Endothelial cell of umbilical vein (primary cell): ENCODE measurements around the gene ASB5. TPM values are rescaled to one million over a fixed set of nuclear protein-coding genes. Genes with fewer than 3 reads are reported as not detected.
A peak's percentile ranks its signal among the peaks of the same experiment; 100 is the strongest.

Experiments used
- BruUV-seq: library from RNA; stranded (reverse); fragments of 400-500 nt; replicated peaks from 2 replicates; lab custom pipeline; 2021; lab: Mats Ljungman, UMichigan
- CTCF ChIA-PET: fragments of 300-600, 350-600 bp; sonication (Branson Sonifier 250); formaldehyde crosslinking; loops from one replicate; lab custom pipeline; 2021; ENCODE audit warnings: antibody characterized with exemption, inconsistent platforms; lab: Charles Lee
- POLR2A ChIA-PET: fragments of 300-600, 350-600 bp; sonication (Branson Sonifier 250); formaldehyde crosslinking; loops from one replicate; lab custom pipeline; 2021; ENCODE audit warnings: antibody characterized with exemption, inconsistent platforms; lab: Charles Lee
- DNase-seq: peaks from one replicate; pipeline ENCODE4 v3.0.0-alpha.2; 2011; ENCODE audit warnings: low read depth, low spot score
- FAIRE-seq: peaks from 2 replicates; lab custom pipeline; 2011; peaks lifted over from hg19 to GRCh38; lab: Jason Lieb, UNC
- H2AFZ ChIP-seq: 2 replicates; pipeline ENCODE4 v1.6.0; 2012; ENCODE audit warnings: low read depth, low read length, control low read depth, inconsistent platforms
- H3K27ac ChIP-seq: 2 replicates; pipeline ENCODE4 v1.5.1; 2011; ENCODE audit warnings: low read depth, mild to moderate bottlenecking, control low read depth, low read length, moderate library complexity; ENCODE audit not compliant: insufficient read depth
- H3K27me3 ChIP-seq, 2 experiments: 2 replicates each; pipeline versions ENCODE4 v1.6.0 to v1.6.1; 2011; ENCODE audit warnings: low read length in 2 of 2, mixed read lengths in 1 of 2; ENCODE audit not compliant: control insufficient read depth in 2 of 2, insufficient read depth in 2 of 2
- H3K36me3 ChIP-seq, 2 experiments: 2 replicates in 1 of 2; 3 replicates in 1 of 2; pipeline ENCODE4 v1.5.1; 2011; ENCODE audit warnings: low read length in 2 of 2, mild to moderate bottlenecking in 1 of 2, moderate library complexity in 1 of 2; ENCODE audit not compliant: control insufficient read depth in 2 of 2, insufficient read depth in 2 of 2; ENCODE audit errors: extremely low read depth in 1 of 2
- H3K4me1 ChIP-seq: 3 replicates; pipeline ENCODE4 v1.5.1; 2011; ENCODE audit warnings: mild to moderate bottlenecking, low read length; ENCODE audit not compliant: control insufficient read depth, insufficient read depth; ENCODE audit errors: extremely low read depth
- H3K4me2 ChIP-seq: 2 replicates; pipeline ENCODE4 v1.6.1; 2011; ENCODE audit warnings: low read length, control low read depth, mixed read lengths; ENCODE audit not compliant: insufficient read depth
- H3K4me3 ChIP-seq, 3 experiments: fragments of 200-600 bp in 1 of 3; sonication (generic), shearing (Covaris generic) in 1 of 3; replicated peaks in 1 of 3; 2 replicates each; pipeline ENCODE4 v1.5.1; 2011 to 2016; ENCODE audit warnings: control low read depth in 3 of 3, low read length in 3 of 3, mild to moderate bottlenecking in 2 of 3, inconsistent platforms in 1 of 3, low read depth in 1 of 3, moderate library complexity in 1 of 3; ENCODE audit not compliant: insufficient read depth in 1 of 3
- H3K79me2 ChIP-seq: 2 replicates; pipeline ENCODE4 v1.6.0; 2012; ENCODE audit warnings: low read length, inconsistent platforms; ENCODE audit not compliant: control insufficient read depth, insufficient read depth
- H3K9ac ChIP-seq: replicated peaks from 2 replicates; pipeline ENCODE3; 2011; ENCODE audit warnings: low read length, control low read depth; ENCODE audit not compliant: insufficient read depth; ENCODE audit errors: extremely low read depth
- H3K9me1 ChIP-seq: replicated peaks from 3 replicates; pipeline ENCODE4 v1.6.0; 2011; ENCODE audit warnings: mild to moderate bottlenecking, low read length; ENCODE audit not compliant: control insufficient read depth, insufficient read depth; ENCODE audit errors: extremely low read depth
- H3K9me3 ChIP-seq: replicated peaks from 2 replicates; pipeline ENCODE4 v1.5.1; 2012; ENCODE audit warnings: low read length, inconsistent platforms; ENCODE audit not compliant: control insufficient read depth, insufficient read depth
- H4K20me1 ChIP-seq: replicated peaks from 2 replicates; pipeline ENCODE3; 2011; ENCODE audit warnings: mild to moderate bottlenecking, low read length; ENCODE audit not compliant: control insufficient read depth, insufficient read depth; ENCODE audit errors: extremely low read depth
- CTCF ChIP-seq, 2 donors: IDR thresholded peaks; 1 replicate in 1 of 2; 2 replicates in 1 of 2; pipeline ENCODE4 v1.5.1; 2011; ENCODE audit warnings: low read length in 2 of 2, mild to moderate bottlenecking in 2 of 2, moderate library complexity in 2 of 2, control low read depth in 1 of 2, inconsistent platforms in 1 of 2, low read depth in 1 of 2; ENCODE audit not compliant: insufficient read depth in 1 of 2; ENCODE audit errors: extremely low read depth in 1 of 2
- EZH2 ChIP-seq: IDR thresholded peaks from 2 replicates; pipeline ENCODE4 v1.6.1; 2012; ENCODE audit warnings: borderline replicate concordance, low read depth, mild to moderate bottlenecking, moderate library complexity, low read length, inconsistent platforms; ENCODE audit not compliant: severe bottlenecking
- FOS ChIP-seq: IDR thresholded peaks from 2 replicates; pipeline ENCODE4 v1.6.1; 2011; ENCODE audit warnings: mild to moderate bottlenecking, low read length, moderate library complexity, borderline replicate concordance; ENCODE audit not compliant: insufficient read depth
- GATA2 ChIP-seq: IDR thresholded peaks from 2 replicates; pipeline ENCODE4 v1.7.0; 2011; ENCODE audit warnings: low read depth, mild to moderate bottlenecking, moderate library complexity, mixed read lengths, low read length; ENCODE audit not compliant: insufficient read length, insufficient read depth
- MYC ChIP-seq: IDR thresholded peaks from one replicate; pipeline ENCODE4 v1.6.1; 2011; ENCODE audit warnings: mild to moderate bottlenecking, low read depth, low read length
- POLR2A ChIP-seq: IDR thresholded peaks from 2 replicates; pipeline ENCODE4 v1.6.1; 2012; ENCODE audit warnings: low read depth, mild to moderate bottlenecking, control low read depth, low read length
- POLR2AphosphoS5 ChIP-seq: IDR thresholded peaks from 2 replicates; pipeline ENCODE4 v1.6.1; 2012; ENCODE audit warnings: low read depth, mild to moderate bottlenecking, control low read depth, low read length, moderate library complexity; ENCODE audit not compliant: insufficient read depth
- dilution Hi-C: fragments of 300-500 bp; cut with MboI; formaldehyde crosslinking; loops from one replicate; pipeline ENCODE4 v1.15.0; 2019; ENCODE audit warnings: low sequenced_read_pairs; ENCODE audit not compliant: extremely low pct_ligation_motif_present
- intact Hi-C: fragments of 100-400 bp; cut with micrococcal nuclease; formaldehyde crosslinking; loops from one replicate; pipeline ENCODE4 v1.10.0; 2022
- polyA plus RNA-seq, 4 experiments: library from polyadenylated mRNA; depleted of rRNA in 3 of 4; stranded (reverse) in 3 of 4; unstranded in 1 of 4; fragments of >200 nt; gene quantifications; 2 replicates each; pipeline versions ENCODE4 v1.2.1 to v1.2.3, GENCODE V29; 2011 to 2012; ENCODE audit warnings: missing spikeins in 1 of 4
- total RNA-seq: library from RNA; stranded (reverse); gene quantifications from 2 replicates; pipeline ENCODE4 v1.2.3, GENCODE V29; 2021

The ASB5 gene
- total and polyA plus RNA-seq, 2 donors (not counting 3 experiments of a cell fraction or from before 2014, with no cell fraction given), result not detected

GRCh38 chr4:176198316-176198903 lies 70.6 kb downstream of the ASB5 start:
- no peak overlapping the region for H3K4me3 ChIP-seq
- H3K79me2 ChIP-seq, result no peaks in the 10 kb centered on the region
- H3K4me2 ChIP-seq, result no peak overlapping the region
- no peaks in the 10 kb centered on the region for H3K27me3 ChIP-seq
- no TSS peak for BruUV-seq
- H3K27ac ChIP-seq, result no peak overlapping the region
- dilution Hi-C loops (no loop called here), intact Hi-C loops (no loop called here)
- H2AFZ ChIP-seq, result no peak overlapping the region
- CTCF ChIA-PET, result interaction anchor here (1.6 kb wide), 1 partner anchor 26 kb away, joined by 3 read pairs; no protein-coding TSS in a partner anchor
- H3K9ac ChIP-seq, result no peak overlapping the region
- FAIRE-seq (no peak), DNase-seq (no peak)
- POLR2A ChIA-PET, result no interaction called here
- no peaks in the 10 kb centered on the region for H3K36me3 ChIP-seq
- TF ChIP-seq EZH2 (no peak), FOS (no peak), GATA2 (no peak)
- no peaks in the 10 kb centered on the region for H3K9me1 ChIP-seq
- H3K9me3 ChIP-seq, result no peaks in the 10 kb centered on the region
- no peaks in the 10 kb centered on the region for H4K20me1 ChIP-seq
- peaks cover 9% of the 10 kb centered on the region for H3K4me1 ChIP-seq

DNA sequence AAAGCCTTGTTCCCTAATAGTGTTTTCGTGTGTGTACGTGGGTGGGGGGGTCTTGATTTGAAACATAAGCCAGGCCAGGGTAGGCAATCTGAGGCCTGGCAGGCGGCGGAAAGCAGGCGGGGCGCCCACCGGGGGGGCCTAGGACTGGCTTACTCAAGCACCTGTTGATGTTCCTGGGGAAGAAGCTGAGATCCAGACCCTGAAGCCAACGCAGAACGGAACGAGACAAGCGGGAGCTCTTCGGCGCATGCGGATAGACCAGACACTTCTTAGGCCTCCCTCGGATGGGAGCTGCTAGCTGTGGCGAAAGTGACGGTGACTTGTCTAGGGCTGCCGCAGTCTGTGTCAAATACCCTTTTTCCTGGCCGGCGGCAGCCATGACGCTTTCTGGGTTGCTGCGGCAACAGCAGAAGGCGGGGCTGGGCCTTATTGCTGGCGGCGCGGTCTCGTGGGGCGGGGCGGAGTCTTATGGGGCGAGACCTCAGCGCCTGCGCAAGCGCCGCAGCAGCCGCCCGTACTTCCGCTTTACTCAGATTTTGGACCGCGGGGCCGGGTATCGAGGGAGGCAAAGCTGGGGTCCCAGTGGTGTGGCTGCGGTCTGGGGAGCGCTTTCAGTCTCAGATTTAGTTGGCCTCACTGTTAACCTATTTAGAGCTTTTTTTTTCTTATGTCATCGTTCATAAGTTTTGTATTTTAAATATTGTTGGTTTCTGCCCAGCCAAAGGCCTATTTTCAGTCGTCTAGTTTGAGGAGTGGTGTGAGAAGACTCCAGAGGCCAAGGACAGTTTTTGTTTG lies 73.6 kb downstream of the ASB5 start, which contains the start of gene SPATA4:
SPATA4 (minus strand) TSS at position 402 of the 795 bp plus-strand sequence; CDS start at position 379, 23 bp downstream.
- Histone ChIP-seq H3K4me1 (peaks cover 19% of the 10 kb centered on the region), H3K36me3 (no peaks in the 10 kb centered on the region), H3K27ac (peak within 1 kb of the TSS; percentile 52), H3K4me2 (peak within 1 kb of the TSS; percentile 79), H3K27me3 (no peaks in the 10 kb centered on the region), H3K4me3 (peak within 1 kb of the TSS; percentile 30 to 67 (median 59)), H3K79me2 (no peaks in the 10 kb centered on the region), H4K20me1 (no peaks in the 10 kb centered on the region), H3K9me3 (no peaks in the 10 kb centered on the region), H2AFZ (peak within 1 kb of the TSS; percentile 97), H3K9ac (peak within 1 kb of the TSS; percentile 77), H3K9me1 (no peaks in the 10 kb centered on the region)
- intact Hi-C loops, result loop anchor here (1.0 kb wide), 1 partner anchor 124 kb away; the partner anchor contains the start of gene SPCS3
- ChIA-PET CTCF (interaction anchor here (1.1 kb wide), 1 partner anchor 145 kb away, joined by 3 read pairs; no protein-coding TSS in a partner anchor), POLR2A (no interaction called here)
- DNase-seq (peak; percentile 93), FAIRE-seq (peak; percentile 85)
- BruUV-seq, result TSS peak; percentile 97
- dilution Hi-C loops, result no loop called here
- TF ChIP-seq POLR2A, result peak; percentile 75
- no peak for TF ChIP-seq MYC
- TF ChIP-seq POLR2AphosphoS5, result peak; percentile 72
- no peak for TF ChIP-seq CTCF (IDR thresholded peaks at IDR 0.05; ENCODE audit: extremely low read depth in 1 of 2, insufficient read depth in 1 of 2, low read depth in 1 of 2, low read length in 2 of 2)
- no peak for TF ChIP-seq EZH2
